ENCODE measurements around the gene TRPM5.

The TRPM5 gene

DNA sequence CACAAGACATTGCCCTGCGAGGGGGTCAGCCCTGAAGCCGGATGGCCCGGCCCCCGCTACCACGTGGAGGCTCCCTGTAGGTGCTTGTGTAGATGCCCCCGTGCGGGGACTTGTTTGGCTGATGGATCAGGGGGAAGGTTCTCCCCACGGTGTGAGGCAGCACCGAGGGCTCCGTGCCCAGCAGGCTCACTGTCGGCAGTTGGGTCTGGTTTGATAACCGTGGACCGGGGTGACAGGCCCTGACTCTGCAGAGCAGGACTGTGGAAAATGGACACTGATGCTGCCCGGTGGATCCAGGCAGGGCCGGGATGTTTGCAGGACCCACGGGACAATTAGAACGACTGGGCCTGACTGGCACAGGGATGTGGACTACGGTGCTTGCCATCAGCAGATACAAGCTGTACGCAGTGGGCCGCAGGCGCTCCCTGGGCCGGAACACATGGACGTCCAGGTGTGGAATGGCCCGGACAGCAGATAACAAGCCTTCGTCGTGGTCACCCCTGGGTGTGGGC is 19.5 kb upstream of the TRPM5 start:
- no peaks in the 10 kb centered on the region for H3K36me3 ChIP-seq
- H3K4me3 ChIP-seq, result no peak overlapping the region
- H3K27ac ChIP-seq, result no peak overlapping the region
- no peaks in the 10 kb centered on the region for H3K9me3 ChIP-seq
- intact Hi-C loops (cut with DNase I; ENCODE audit: low total_unique reads), result no loop called here
- no peaks in the 10 kb centered on the region for H3K4me1 ChIP-seq
- peak in 1 of 2 donors; percentile 50 for DNase-seq
- no peak for TF ChIP-seq CTCF (IDR thresholded peaks at IDR 0.05)
- H3K27me3 ChIP-seq, result peaks cover 0 to 25% of the 10 kb centered on the region in 2 donors

DNA sequence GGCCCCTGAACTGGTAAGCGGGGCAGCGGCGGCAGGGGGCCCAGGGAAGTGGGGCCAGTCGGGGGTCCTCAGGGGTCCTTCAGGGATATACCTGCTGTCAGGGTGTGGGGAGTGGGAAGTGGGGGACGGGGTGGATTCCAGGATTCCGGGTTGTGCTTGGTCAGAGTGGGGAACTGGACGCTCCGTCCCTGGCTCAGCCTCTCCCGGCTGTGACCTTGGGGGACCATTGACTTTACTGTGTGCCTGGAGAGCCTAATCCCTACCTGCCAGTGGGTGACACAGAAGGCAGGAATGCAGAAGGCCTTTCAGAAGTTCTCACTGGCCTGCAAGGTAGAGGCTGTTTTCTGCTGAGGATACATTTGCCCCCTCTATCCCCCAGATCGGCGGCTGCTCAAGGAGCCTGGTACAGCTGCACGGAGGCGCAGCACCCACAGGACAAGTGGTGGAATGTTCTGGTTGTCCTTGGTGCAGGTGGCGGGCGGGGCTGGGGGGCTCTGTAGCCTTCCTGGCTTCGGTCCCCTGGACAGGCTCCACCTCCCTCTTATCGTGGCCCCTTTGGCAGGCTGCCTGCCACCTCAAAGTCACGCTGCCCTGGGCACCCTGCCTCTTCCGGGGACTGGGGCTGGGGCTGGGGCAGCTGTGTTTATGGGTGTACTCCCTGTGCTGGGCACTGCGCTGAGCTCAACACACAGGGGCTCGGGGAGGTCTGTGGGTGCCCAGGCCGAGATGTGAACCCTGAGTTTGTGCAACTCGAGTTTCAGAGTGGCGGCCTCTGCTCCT is 18.9 kb upstream of the TRPM5 start:
- no peak for TF ChIP-seq CTCF (IDR thresholded peaks at IDR 0.05)
- peaks cover 0 to 25% of the 10 kb centered on the region in 2 donors for H3K27me3 ChIP-seq
- H3K4me3 ChIP-seq, result no peak overlapping the region
- peak in 1 of 2 donors; percentile 70 for DNase-seq
- intact Hi-C loops (cut with DNase I; ENCODE audit: low total_unique reads), result no loop called here
- H3K27ac ChIP-seq, result no peak overlapping the region
- H3K4me1 ChIP-seq, result no peaks in the 10 kb centered on the region
- H3K36me3 ChIP-seq, result no peaks in the 10 kb centered on the region
- no peaks in the 10 kb centered on the region for H3K9me3 ChIP-seq

DNA sequence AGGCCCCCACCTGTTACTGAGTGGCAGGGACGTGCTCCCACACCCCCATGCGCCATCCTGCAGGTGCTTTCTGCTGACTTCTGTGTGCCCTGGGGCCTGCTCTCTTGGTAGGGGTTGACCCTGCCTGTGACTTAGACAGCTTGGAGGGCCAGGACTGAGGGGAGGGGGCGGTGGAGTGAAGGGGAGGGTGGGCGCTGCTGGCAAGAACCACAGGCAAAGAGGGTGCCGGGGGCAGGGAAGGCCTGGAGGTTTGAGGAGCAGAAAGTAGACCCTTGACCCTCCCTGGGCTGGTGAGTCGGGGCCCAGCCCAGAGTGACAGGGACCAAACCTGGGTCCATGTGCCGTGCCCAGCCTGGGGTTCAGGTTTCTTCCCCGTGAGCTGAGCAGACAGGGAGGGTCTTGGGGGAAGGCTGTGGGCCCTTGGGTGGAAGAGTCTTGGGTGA is 18.2 kb upstream of the TRPM5 start:
- no peaks in the 10 kb centered on the region for H3K9me3 ChIP-seq
- H3K36me3 ChIP-seq, result no peaks in the 10 kb centered on the region
- intact Hi-C loops (cut with DNase I; ENCODE audit: low total_unique reads), result no loop called here
- no peak overlapping the region for H3K4me3 ChIP-seq
- no peak overlapping the region for H3K27ac ChIP-seq
- H3K27me3 ChIP-seq, result peaks cover 0 to 25% of the 10 kb centered on the region in 2 donors
- no peaks in the 10 kb centered on the region for H3K4me1 ChIP-seq
- peak in 1 of 2 donors; percentile 56 for DNase-seq
- no peak for TF ChIP-seq CTCF (IDR thresholded peaks at IDR 0.05)

GRCh38 chr11:2461956-2462542 is 17.7 kb upstream of the TRPM5 start:
- Histone ChIP-seq H3K36me3 (no peaks in the 10 kb centered on the region), H3K27ac (no peak overlapping the region), H3K27me3 (peaks cover 0 to 21% of the 10 kb centered on the region in 2 donors), H3K9me3 (no peaks in the 10 kb centered on the region), H3K4me1 (no peaks in the 10 kb centered on the region), H3K4me3 (no peak overlapping the region)
- no peak for TF ChIP-seq CTCF (IDR thresholded peaks at IDR 0.05)
- no peak for DNase-seq
- intact Hi-C loops (cut with DNase I; ENCODE audit: low total_unique reads), result no loop called here

GRCh38 chr11:2461253-2461955 is 17.1 kb upstream of the TRPM5 start:
- Histone ChIP-seq H3K4me1 (no peaks in the 10 kb centered on the region), H3K27ac (no peak overlapping the region), H3K27me3 (peaks cover 0 to 18% of the 10 kb centered on the region in 2 donors), H3K36me3 (no peaks in the 10 kb centered on the region), H3K4me3 (no peak overlapping the region), H3K9me3 (no peaks in the 10 kb centered on the region)
- no peak for TF ChIP-seq CTCF (IDR thresholded peaks at IDR 0.05)
- intact Hi-C loops (cut with DNase I; ENCODE audit: low total_unique reads), result no loop called here
- peak in 1 of 2 donors; percentile 49 for DNase-seq

All from tibial artery (tissue), 4 donors.